HepG2 (cell line): Measurements from ENCODE around the gene SERPINB6. TPM values are rescaled to one million over a fixed set of nuclear protein-coding genes. Genes with fewer than 3 reads are reported as not detected.
A peak's percentile ranks its signal among the peaks of the same experiment; 100 is the strongest.

Experiments used
- ERF ChIP-seq: IDR thresholded peaks from 2 replicates; pipeline ENCODE4 v1.6.1; 2018; ENCODE audit warnings: missing biosample characterization, missing genetic modification reagents
- KAT8 ChIP-seq: IDR thresholded peaks from 2 replicates; pipeline ENCODE4 v1.6.1; 2016; ENCODE audit warnings: missing genetic modification reagents, missing compliant biosample characterization
- KLF6 ChIP-seq: IDR thresholded peaks from 2 replicates; pipeline ENCODE4 v1.8.0; 2016; ENCODE audit warnings: missing biosample characterization, missing genetic modification reagents
- MED1 ChIP-seq: sonication (generic); formaldehyde crosslinking; IDR thresholded peaks from 2 replicates; pipeline ENCODE4 v1.4.0; 2020; ENCODE audit warnings: missing genetic modification reagents
- MTF2 ChIP-seq: sonication (generic); formaldehyde crosslinking; IDR thresholded peaks from 2 replicates; pipeline ENCODE4 v1.5.0; 2020; ENCODE audit warnings: missing genetic modification reagents, borderline replicate concordance
- NFE2 ChIP-seq: sonication (generic); formaldehyde crosslinking; IDR thresholded peaks from 2 replicates; pipeline ENCODE4 v1.4.0; 2020; ENCODE audit warnings: missing genetic modification reagents
- NFYB ChIP-seq: sonication (generic); formaldehyde crosslinking; IDR thresholded peaks from 2 replicates; pipeline ENCODE4 v1.4.0; 2020; ENCODE audit warnings: missing genetic modification reagents
- NR2F1 ChIP-seq, 2 experiments: fragments of 450-650 bp in 1 of 2; formaldehyde crosslinking in 1 of 2; IDR thresholded peaks; 2 replicates each; pipeline versions ENCODE4 v1.5.0 to v1.6.1; 2016 to 2020; ENCODE audit warnings: mild to moderate bottlenecking in 1 of 2, missing compliant biosample characterization in 1 of 2, missing genetic modification reagents in 1 of 2, moderate library complexity in 1 of 2
- NRL ChIP-seq: sonication (generic); formaldehyde crosslinking; IDR thresholded peaks from 2 replicates; pipeline ENCODE4 v1.5.0; 2020; ENCODE audit warnings: missing genetic modification reagents, mild to moderate bottlenecking, moderate library complexity, borderline replicate concordance
- SOX5 ChIP-seq: IDR thresholded peaks from 2 replicates; pipeline ENCODE4 v1.6.1; 2016; ENCODE audit warnings: borderline replicate concordance
- TEAD3 ChIP-seq: optimal IDR thresholded peaks from 2 replicates; pipeline ENCODE3; 2016; ENCODE audit warnings: borderline replicate concordance
- THAP11 ChIP-seq: IDR thresholded peaks from 2 replicates; pipeline ENCODE4 v1.6.1; 2016; ENCODE audit warnings: missing biosample characterization, missing genetic modification reagents
- XRCC5 ChIP-seq: fragments of 200-400 bp; formaldehyde crosslinking; optimal IDR thresholded peaks from 2 replicates; pipeline ENCODE3; 2017; ENCODE audit warnings: mild to moderate bottlenecking, low read length
- ZBED4 ChIP-seq: sonication (generic); formaldehyde crosslinking; IDR thresholded peaks from 2 replicates; pipeline ENCODE4 v1.4.0; 2020; ENCODE audit warnings: missing genetic modification reagents, borderline replicate concordance
- ZBTB33 ChIP-seq: sonication (generic); formaldehyde crosslinking; IDR thresholded peaks from 2 replicates; pipeline ENCODE4 v1.4.0; 2020; ENCODE audit warnings: missing genetic modification reagents
- ZBTB7A ChIP-seq: sonication (generic); formaldehyde crosslinking; IDR thresholded peaks from 2 replicates; pipeline ENCODE4 v1.8.0; 2022; ENCODE audit warnings: mild to moderate bottlenecking, missing genetic modification reagents
- ZFP90 ChIP-seq: sonication (generic); formaldehyde crosslinking; IDR thresholded peaks from 2 replicates; pipeline ENCODE4 v1.8.0; 2022; ENCODE audit warnings: missing genetic modification reagents, mild to moderate bottlenecking, inconsistent platforms, borderline replicate concordance
- ZNF282 ChIP-seq: fragments of 450-650 bp; IDR thresholded peaks from 2 replicates; pipeline ENCODE4 v1.6.1; 2018; ENCODE audit not compliant: partially characterized antibody
- ZNF335 ChIP-seq: sonication (generic); formaldehyde crosslinking; IDR thresholded peaks from 2 replicates; pipeline ENCODE4 v1.4.0; 2020; ENCODE audit warnings: missing genetic modification reagents
- polyA plus RNA-seq, 8 experiments: library from polyadenylated mRNA; depleted of rRNA in 3 of 8; stranded (reverse) in 7 of 8; unstranded in 1 of 8; fragments of >200 nt; fragmentation: Illumina TruSeq in 4 of 8; extraction: Trizol in 4 of 8; gene quantifications; 2 replicates each; pipeline versions ENCODE4 v1.2.1 to v1.2.3, GENCODE V29; 2011 to 2016; ENCODE audit warnings: low read depth in 4 of 8, missing spikeins in 1 of 8, mixed read lengths in 1 of 8; ENCODE audit not compliant: insufficient read depth in 1 of 8
- total RNA-seq, 5 experiments: library from RNA; depleted of rRNA; stranded (reverse); fragments of >200 nt; fragmentation: Illumina TruSeq; extraction: Trizol; gene quantifications; 2 replicates each; pipeline ENCODE4 v1.2.3, GENCODE V29; 2016; ENCODE audit warnings: low read depth in 1 of 5
- TF ChIP-seq, protein P1 (sequence below): IDR thresholded peaks from 2 replicates; pipeline ENCODE4 v1.6.1; 2016; ENCODE audit warnings: missing compliant biosample characterization, missing genetic modification reagents, borderline replicate concordance
- TF ChIP-seq, protein P2 (sequence below): sonication (generic); formaldehyde crosslinking; IDR thresholded peaks from 2 replicates; pipeline ENCODE4 v1.9.0; 2022; ENCODE audit warnings: missing genetic modification reagents, mild to moderate bottlenecking, borderline replicate concordance

SERPINB6 gene
- total and polyA plus RNA-seq, 2 of the 13 experiments (the other 11 are each of a cell fraction or from before 2014, with no cell fraction given), result 38.2 to 61.3 TPM

GRCh38 chr6:2931970-2932748 is 39.2 kb downstream of the SERPINB6 start (continued):
- TF ChIP-seq THAP11 (CRISPR knock-in tag) (peak; percentile 74), ZNF335 (CRISPR knock-in tag) (0 out of 2 replicates have a peak, but pooled peaks have one; percentile 33), NFYB (no peak), NFE2 (CRISPR knock-in tag) (peak; percentile 85), MED1 (CRISPR knock-in tag) (peak; percentile 45; the same call in 1 of the 2 replicates), NRL (CRISPR knock-in tag) (0 out of 2 replicates have a peak, but pooled peaks have one; percentile 64), ZBTB33 (peak; percentile 35; the same call in 1 of the 2 replicates), NR2F1 (CRISPR knock-in tag; IDR thresholded peaks at IDR 0.05) (peak in 1 of 2 experiments; percentile 38; a peak in 1 of 4 replicates), ZBED4 (CRISPR knock-in tag) (peak; percentile 92; the same call in 1 of the 2 replicates), XRCC5 (peak; percentile 93), KAT8 (CRISPR knock-in tag) (peak; percentile 56; the same call in 1 of the 2 replicates), SOX5 (CRISPR knock-in tag) (peak; percentile 66; the same call in 1 of the 2 replicates), MTF2 (CRISPR knock-in tag) (0 out of 2 replicates have a peak, but pooled peaks have one; percentile 67), ZNF282 (no peak), ZFP90 (CRISPR knock-in tag) (no peak), TEAD3 (CRISPR knock-in tag) (peak; percentile 89), ZBTB7A (0 out of 2 replicates have a peak, but pooled peaks have one; percentile 25), KLF6 (CRISPR knock-in tag) (0 out of 2 replicates have a peak, but pooled peaks have one; percentile 30), ERF (CRISPR knock-in tag) (peak; percentile 82; the same call in 1 of the 2 replicates)
- TF ChIP-seq, protein P1, sequence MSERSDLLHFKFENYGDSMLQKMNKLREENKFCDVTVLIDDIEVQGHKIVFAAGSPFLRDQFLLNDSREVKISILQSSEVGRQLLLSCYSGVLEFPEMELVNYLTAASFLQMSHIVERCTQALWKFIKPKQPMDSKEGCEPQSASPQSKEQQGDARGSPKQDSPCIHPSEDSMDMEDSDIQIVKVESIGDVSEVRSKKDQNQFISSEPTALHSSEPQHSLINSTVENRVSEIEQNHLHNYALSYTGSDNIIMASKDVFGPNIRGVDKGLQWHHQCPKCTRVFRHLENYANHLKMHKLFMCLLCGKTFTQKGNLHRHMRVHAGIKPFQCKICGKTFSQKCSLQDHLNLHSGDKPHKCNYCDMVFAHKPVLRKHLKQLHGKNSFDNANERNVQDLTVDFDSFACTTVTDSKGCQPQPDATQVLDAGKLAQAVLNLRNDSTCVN (CRISPR knock-in tag), result peak; percentile 83; the same call in 1 of the 2 replicates
- TF ChIP-seq, protein P2, sequence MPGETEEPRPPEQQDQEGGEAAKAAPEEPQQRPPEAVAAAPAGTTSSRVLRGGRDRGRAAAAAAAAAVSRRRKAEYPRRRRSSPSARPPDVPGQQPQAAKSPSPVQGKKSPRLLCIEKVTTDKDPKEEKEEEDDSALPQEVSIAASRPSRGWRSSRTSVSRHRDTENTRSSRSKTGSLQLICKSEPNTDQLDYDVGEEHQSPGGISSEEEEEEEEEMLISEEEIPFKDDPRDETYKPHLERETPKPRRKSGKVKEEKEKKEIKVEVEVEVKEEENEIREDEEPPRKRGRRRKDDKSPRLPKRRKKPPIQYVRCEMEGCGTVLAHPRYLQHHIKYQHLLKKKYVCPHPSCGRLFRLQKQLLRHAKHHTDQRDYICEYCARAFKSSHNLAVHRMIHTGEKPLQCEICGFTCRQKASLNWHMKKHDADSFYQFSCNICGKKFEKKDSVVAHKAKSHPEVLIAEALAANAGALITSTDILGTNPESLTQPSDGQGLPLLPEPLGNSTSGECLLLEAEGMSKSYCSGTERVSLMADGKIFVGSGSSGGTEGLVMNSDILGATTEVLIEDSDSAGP (CRISPR knock-in tag), result peak; percentile 36; the same call in 1 of the 2 replicates
